ENCODE data around the gene XAB2. TPM values are rescaled to one million over a fixed set of nuclear protein-coding genes. Genes with fewer than 3 reads are reported as not detected.

Gene XAB2
- total RNA-seq, 1 experiment from 2014 or later: 48.0 TPM

- H2BK12ac ChIP-seq (ENCODE audit: insufficient read length, low read depth, low read length): no peak overlapping the region
- no peak overlapping the region for H3K23ac ChIP-seq (ENCODE audit: insufficient read length, low read depth, low read length)
- H4K5ac ChIP-seq (ENCODE audit: insufficient read length, low read depth, low read length): no peak overlapping the region
- no peaks in the 10 kb centered on the region for H3K27me3 ChIP-seq (ENCODE audit: insufficient read depth, low read length)
- no peak for DNase-seq
- no peak overlapping the region for H2BK15ac ChIP-seq (ENCODE audit: low read depth, low read length)
- H4K91ac ChIP-seq (ENCODE audit: insufficient read length, low read depth, low read length): no peak overlapping the region
- no peak overlapping the region for H3K4ac ChIP-seq (ENCODE audit: low read depth, low read length)
- no peak overlapping the region for H3K14ac ChIP-seq (ENCODE audit: insufficient read depth, low read length)
- Mint-ChIP-seq H3K4me3 (no peak overlapping the region), H3K36me3 (ENCODE audit: insufficient read depth in 1 of 3, low read depth in 3 of 3) (peaks cover 7 to 40% (median 33%) of the 10 kb centered on the region in 3 experiments), H3K4me1 (no peaks in the 10 kb centered on the region), H3K27ac (no peak overlapping the region; a peak in 1 of 7 replicates), H3K27me3 (ENCODE audit: low read depth) (no peaks in the 10 kb centered on the region), H3K9me3 (no peaks in the 10 kb centered on the region)
- TF ChIP-seq CTCF (conservative IDR thresholded peaks at IDR 0.05): no peak
- no peaks in the 10 kb centered on the region for H4K20me1 ChIP-seq (ENCODE audit: control insufficient read depth, insufficient read depth, insufficient read length)
- H3K18ac ChIP-seq (ENCODE audit: insufficient read length, low read depth, low read length): no peak overlapping the region
- H2AK5ac ChIP-seq (ENCODE audit: insufficient read length, low read length): no peak overlapping the region
- H3K9me3 ChIP-seq (ENCODE audit: control insufficient read depth, low read depth, low read length): no peaks in the 10 kb centered on the region
- no peak overlapping the region for H3K4me2 ChIP-seq (ENCODE audit: insufficient read depth, insufficient read length, low read length)
- no CpG with 5 or more reads among the region's 41 CpGs for WGBS (ENCODE audit: extremely low coverage, insufficient read length, low lambda C conversion rate)
- H3K9ac ChIP-seq (ENCODE audit: extremely low read depth, insufficient read length, low read length): no peak overlapping the region
- no peak overlapping the region for H2BK5ac ChIP-seq (ENCODE audit: insufficient read length, low read length)
- H3K79me2 ChIP-seq (ENCODE audit: insufficient read depth, low read length): no peaks in the 10 kb centered on the region
- H3K23me2 ChIP-seq (ENCODE audit: insufficient read length, low read depth, low read length, poor library complexity, severe bottlenecking): no peaks in the 10 kb centered on the region
- H3K56ac ChIP-seq (ENCODE audit: insufficient read length, low read depth, low read length): no peak overlapping the region
- no peak overlapping the region for H3T11ph ChIP-seq (ENCODE audit: low read length)
- no peak overlapping the region for H2BK120ac ChIP-seq (ENCODE audit: low read depth, low read length, poor library complexity, severe bottlenecking)
- H2AFZ ChIP-seq (ENCODE audit: low read length): no peak overlapping the region
- H2BK20ac ChIP-seq (ENCODE audit: low read depth, low read length, poor library complexity, severe bottlenecking): no peak overlapping the region
- H3K27ac ChIP-seq (ENCODE audit: insufficient read length, low read depth, low read length): no peak overlapping the region
- no peaks in the 10 kb centered on the region for H3K79me1 ChIP-seq (ENCODE audit: insufficient read depth, low read depth, low read length, poor library complexity, severe bottlenecking)
- no peaks in the 10 kb centered on the region for H3K4me1 ChIP-seq (ENCODE audit: insufficient read depth, low read length)
- no peak overlapping the region for H4K8ac ChIP-seq (replicated peaks; ENCODE audit: insufficient read length, low read depth, low read length)
Observed at GRCh38 chr19:7611541-7612279, 17.6 kb downstream of the XAB2 start.

Data from H9 (cell line).